Epidermal melanocyte (primary cell): ENCODE data around the gene GNA15.
"Not testable (repeated sequence)": the region's sequence is repeated elsewhere in the genome, so short reads cannot be mapped to it uniquely, and the experiment has no call there.

Source experiments
- DNase-seq: peaks from one replicate; pipeline ENCODE4 v3.0.0; 2011; ENCODE audit warnings: low spot score; ENCODE audit not compliant: insufficient read length

Gene GNA15

DNA sequence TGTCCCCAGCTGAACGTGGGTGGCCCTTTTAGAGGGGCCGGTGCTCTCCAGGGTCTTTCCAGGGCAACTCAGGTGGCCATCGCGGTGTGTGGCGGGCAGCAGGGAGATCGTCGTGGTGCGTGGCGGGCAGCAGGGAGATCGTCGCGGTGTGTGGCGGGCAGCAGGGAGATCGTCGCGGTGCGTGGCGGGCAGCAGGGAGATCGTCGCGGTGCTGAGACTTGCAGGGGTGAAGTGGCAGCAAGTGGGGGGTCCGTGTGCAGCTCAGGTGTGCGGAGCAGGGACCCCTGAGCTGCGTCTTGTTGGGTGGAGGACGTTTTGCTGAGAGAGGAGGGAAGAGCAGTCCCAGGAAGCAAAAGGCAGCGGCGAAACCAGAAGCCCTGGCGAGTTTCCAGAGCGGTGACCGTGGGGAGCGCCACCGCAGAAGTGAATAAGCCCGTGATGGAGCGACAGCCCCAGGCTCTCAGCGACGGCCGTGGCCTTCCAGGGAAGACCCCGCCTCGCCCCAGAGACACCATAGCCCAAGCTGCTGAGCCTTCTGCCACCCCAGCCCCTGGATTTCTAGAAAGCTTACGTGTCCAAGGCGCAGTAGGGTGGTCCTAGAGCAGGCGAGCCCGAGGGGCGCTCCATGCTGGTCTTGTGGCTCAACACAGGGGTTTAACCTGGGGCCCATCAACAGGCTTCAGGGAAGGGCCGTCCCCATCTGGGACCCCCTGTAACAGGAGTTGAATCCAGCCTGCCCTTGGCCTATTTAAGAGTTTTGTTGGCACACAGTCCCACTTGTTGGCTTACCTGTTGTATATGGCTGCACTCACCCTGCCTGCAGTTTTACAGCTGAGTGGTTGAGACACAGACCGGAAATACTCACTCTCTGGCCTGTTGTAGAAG is 55.3 kb downstream of the GNA15 start:
- no peak for DNase-seq

DNA sequence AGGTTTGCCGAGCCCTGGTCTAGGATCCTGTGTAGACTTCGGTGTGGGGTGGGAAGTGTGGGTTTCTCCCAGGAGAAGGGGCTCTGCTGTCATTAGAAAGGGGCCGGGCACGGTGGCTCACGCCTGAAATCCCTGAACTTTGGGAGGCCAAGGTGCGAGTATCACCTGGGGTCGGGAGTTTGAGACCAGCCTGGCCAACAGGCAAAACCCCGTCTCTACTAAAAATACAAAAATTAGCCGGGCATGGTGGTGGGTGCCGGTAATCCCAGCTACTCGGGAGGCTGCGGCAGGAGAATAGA is 55.9 kb downstream of the GNA15 start:
- not testable (repeated sequence) for DNase-seq

DNA sequence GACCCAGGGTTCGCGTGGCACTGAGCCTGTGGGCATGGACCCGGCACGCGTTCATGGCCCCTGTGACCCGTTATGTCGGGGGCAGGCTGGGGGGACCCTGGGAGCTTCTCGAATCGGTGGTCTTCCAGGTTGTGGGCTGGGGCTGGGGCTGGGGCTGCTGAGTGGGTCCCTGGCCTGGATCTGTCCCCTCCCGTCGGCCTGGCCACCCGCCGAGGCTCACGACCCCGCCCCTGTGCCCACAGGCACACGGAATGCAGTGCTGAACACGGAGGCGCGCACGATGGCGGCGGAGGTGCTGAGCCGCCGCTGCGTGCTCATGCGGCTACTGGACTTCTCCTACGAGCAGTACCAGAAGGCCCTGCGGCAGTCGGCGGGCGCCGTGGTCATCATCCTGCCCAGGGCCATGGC is 56.4 kb downstream of the GNA15 start:
- DNase-seq, result no peak

DNA sequence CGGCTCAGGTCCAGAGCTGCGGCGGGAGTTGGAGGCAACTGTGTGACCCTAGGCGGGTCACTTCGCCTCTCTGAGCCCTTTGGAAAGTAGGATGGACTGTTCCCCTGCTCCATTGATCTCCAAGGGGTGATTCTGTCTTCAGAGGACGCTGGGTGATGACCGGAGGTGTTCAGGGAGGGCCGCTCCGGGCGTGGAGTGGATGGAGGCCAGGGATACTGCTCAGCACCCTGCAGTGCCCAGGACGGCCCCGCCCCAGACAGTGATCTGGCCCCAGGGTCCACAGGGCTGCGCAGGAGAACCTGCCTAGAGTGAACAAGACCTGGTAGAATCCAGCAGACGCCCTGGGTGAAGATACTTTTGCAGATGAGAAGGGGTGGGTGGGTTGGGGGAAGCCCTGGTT is 56.9 kb downstream of the GNA15 start:
- no peak for DNase-seq

DNA sequence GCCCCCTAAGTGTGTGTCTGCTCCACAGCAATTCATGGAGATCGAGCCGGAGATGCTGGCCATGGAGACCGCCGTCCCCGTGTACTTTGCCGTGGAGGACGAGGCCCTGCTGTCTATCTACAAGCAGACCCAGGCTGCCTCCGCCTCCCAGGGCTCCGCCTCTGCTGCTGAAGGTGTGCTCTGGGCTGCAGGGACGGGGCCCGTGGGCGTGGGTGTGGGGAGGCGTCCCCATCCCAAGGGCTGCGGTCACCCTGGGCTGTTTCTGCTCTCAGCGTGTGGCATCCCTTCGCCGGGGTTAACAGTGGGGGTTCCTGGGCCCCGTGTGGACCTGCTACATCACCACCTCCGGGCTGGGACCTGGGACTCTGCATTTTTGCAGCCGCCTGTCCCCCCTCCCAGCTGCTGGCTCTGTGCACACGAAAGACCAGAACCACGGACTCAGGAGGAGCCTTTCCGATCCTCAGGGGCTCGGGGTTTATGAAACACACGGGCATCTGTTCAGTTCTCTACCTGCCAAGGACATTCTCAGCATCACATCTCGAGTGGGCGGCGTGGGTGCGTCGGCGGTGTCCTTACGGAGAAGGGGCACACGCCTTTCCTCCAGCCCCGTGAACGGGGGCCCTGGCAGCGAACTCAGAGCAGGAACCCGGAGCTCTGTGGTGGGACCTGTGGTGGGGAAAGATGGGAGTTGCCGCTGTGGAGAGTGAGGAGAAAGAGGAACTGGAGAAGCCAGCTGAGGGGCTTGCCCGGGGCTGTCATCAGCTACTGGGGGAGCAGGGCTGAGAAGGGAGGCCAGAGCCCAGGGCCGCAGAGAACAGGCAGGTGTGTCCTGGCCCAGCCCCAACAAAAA is 57.6 kb downstream of the GNA15 start:
- no peak for DNase-seq

DNA sequence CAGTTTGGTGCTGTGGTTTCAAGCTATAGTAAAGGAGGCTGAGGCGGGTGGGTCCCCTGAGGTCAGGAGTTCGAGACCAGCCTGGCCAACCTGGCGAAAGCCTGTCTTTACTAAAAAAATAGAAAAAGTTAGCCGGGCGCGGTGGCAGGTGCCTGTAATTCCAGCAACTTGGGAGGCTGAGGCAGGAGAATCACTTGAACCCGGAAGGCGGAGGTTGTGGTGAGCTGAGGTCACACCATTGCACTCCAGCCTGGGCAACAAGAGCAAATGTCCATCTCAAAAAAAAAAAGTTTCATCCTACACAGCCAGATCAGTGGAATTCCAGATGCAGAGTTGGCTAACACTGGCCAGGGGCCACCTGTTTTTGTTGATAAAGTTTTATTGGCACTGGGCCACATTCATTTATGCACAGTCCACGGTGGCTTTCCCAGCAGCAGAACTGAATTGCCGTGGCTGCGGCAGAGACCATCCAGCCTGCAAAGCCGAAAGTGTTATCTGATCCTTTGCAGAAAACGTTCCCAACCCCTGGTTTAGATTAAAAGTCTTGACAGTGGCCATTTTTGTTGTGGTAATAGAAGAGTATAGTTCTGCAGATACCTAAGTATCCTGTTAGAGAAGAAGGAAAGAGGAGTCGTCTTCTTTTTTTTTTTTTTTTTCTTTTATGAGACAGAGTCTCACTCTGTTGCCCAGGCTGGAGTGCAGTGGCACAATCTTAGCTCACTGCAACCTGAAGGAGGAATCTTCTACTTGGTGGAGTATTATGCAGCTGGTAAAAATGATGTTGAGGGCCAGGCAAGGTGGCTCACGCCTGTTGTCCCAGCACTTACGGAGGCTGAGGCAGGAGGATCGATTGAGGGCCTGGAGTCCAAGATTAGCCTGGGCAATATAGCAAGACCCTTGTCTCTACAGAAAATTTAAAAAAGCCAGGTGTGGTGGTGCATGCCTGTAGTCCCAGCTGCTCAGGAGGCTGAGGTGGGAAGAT is 58.6 kb downstream of the GNA15 start:
- DNase-seq, result no peak

DNA sequence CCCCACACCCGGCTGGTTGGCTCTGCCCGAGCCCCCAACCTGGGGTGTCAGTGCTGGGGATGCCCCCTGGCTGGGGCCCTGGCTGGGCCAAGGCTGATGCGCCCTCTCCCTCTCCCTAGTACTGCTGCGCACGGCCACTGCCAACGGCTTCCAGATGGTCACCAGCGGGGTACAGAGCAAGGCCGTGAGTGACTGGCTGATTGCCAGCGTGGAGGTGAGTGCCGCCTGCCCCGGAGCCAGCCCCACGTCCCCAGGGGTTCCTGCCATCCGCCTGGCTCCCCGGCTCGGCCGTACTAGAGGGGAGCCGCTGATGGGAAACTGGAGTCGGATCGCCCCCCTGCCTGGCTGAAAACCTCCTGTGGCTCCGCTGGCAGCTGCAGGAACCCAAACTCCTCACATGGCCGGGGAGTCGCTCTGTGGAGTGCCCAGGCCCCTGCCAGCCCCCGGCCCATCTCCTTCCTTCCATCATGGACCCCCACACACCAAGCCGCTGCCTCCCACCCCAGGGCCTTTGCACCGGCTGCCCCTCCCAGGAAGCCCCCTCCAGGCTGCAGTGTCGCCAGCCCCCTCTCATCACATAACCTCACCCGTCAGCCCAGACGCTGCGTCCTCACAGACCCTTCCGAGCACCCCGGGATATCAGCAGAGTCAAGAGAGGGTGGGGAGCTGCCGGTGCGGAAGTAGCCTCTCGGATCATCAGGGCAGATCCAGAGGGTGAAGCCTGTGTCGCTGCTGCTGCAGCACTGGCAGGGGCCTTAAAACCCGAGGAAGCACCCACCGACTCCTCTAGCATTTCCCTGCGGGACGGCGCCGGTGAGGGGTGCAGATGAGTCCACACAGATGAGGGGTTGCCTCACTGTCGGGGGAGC is 60.5 kb downstream of the GNA15 start:
- DNase-seq, result no peak

DNA sequence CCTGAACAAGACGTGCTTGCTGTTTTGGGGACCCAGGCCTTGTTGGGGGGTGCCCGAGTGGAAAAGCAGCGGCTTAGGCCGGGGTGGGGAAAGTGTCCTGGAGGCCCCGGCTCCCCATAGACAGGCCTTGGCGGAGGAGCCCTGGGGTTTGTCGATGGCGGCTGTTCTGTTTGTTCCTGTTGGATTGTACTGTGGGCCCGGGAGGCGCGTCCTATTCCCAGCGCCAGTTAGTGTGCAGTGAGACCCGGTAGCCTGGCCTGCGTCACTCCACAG is 61.0 kb downstream of the GNA15 start:
- DNase-seq, result no peak

DNA sequence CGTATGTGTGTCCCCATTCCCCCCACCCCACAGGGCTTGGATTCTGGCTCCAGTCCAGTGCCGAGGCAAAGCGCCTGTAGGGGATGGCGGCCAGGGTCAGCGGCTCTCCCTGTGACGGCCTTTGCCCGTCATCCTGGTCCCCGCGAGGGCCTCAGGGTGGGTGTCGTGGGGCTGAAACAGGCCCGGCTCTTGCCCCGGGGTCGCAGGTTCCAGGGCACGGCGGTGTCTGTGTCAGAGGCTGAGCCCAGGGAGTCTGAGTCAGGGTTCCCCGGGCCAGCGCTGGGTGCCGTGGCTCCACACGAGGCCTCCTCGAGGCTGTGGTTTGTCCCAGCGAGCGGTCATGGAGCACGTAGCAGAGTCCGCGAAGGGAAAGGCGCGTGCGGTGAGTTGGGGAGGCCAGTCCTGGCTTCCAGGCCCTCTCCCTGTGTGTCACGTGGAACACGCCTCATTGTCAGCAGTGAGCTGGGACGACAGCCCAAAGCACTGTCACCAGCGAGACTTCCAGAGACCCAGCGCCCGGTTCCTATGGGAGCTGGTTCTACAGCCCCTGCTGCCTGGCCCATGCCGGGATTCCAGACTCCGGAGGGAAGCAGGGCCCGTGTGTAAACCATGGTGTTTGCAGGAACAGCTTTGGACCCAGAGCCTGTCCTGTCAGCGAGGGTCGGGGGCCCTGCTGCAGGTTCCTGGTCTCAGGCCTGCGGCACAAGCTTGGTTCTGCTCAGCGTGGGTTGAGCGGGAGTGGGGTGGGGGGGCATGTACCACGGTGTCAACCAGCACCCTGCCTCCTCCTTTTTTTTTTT is 63.3 kb downstream of the GNA15 start:
- no peak for DNase-seq

DNA sequence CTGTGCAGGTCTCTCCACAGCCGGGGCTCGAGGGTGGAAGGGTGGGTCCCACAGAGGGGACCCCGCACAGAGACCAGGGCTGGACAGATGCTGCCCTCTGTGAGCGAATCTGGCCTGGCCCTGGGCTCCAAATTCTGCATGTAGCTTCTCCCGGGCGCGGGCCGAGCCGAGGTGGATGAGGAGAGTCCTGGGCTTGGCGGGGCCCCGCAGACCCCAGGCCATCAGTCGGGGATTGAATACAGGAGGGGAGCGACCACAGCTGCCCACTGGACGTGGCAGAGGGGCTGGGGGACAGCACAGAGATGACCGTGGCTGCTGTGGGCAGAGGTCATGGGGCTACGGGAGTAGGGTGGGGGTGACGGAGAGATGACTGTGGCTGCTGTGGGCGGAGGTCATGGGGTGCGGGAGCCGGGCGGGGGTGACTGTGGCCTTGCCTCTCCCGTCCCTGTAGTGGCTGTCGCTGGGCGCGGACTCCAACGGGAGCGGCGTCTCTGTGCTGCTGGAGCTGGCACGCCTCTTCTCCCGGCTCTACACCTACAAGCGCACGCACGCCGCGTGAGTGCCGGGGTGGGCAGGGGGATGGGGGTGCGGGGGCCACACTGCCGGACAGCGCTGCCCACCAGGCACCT is 65.4 kb downstream of the GNA15 start:
- no peak for DNase-seq

DNA sequence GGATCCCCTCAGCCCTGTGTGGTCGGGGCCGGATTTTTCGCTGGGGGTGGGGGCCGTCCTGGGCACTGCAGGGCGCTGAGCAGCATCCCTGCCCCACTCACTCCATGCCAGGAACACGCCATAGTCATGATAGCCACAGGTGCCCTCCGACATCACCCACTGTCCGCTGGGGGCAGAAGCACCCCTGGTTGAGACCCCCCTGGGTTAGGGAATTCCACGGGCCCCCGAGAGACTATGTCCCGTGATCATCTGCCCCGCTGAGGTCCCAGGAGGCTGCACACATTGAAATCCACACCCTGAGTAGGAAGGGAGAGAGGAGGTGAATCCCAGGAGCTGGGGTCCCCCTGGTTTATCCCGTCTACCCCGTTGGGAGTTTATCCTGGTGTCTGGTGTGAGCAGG is 66.1 kb downstream of the GNA15 start:
- DNase-seq, result no peak

DNA sequence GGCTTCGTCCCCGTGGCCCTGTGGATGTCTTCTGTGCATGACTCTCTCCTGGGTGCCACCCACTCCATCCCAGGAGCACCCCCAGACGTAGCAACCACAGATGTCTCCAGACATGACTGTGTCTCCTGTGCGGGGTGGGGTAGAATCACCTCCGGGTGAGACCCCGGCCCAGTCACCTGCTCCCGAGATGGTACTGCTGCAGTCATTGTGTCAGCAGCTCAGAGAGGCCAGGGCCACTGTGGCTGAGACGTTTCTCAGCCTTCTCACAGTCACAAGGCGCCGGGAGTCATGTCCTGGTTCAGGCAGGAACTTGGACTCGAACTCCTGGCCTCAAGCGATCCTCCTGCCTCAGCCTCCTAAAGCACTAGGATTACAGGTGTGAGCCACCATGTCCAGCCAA is 66.5 kb downstream of the GNA15 start:
- no peak for DNase-seq

DNA sequence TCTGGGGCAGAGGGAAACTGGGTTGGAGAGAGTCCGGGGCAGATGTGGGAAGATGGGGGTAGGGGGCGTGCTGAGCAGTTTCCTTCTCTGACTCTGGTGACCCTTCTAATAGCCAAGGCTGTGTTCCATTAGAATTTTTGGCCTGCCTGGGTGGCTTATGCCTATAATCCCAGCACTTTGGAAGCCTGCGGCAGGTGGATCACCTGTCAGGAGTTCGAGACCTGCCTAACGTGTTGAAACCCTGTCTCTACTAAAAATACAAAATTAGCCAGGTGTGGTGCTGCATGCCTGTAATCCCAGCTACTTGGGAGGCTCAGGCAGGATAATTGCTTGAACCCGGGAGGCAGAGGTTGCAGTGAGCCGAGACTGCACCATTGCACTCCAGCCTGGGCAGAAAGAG is 67.1 kb downstream of the GNA15 start:
- DNase-seq, result not testable (repeated sequence)

DNA sequence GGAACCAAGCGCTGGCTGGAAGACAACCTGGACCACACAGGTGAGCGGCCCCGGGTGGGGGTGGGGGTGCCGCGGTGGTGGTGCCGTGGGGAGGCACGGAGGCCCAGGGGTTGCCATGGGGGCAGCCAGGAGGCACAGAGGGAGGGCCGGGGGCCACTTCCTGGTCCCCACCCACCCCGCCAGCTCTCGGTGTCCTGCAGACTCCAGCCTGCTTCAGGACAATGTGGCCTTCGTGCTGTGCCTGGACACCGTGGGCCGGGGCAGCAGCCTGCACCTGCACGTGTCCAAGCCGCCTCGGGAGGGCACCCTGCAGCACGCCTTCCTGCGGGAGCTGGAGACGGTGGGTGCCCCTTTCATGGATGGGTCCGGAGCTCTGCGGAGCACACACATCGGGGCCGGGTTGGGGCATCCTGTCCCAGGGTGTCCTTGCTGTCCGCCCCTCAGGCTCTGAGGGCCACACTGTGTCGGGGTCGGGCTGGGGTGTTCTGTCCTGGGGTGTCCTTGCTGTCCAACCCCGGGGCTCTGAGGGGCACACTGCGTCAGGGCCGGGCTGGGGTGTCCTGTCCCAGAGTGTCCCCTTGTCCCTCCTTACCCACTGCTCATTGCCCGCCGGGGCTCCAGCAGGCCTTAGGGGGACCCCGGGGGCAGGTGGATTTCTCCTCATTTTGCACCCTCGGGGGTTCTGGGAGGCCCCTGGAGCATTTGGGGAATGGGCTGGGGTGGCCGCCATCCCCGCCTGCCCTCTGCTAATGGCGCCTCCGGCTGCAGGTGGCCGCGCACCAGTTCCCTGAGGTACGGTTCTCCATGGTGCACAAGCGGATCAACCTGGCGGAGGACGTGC is 68.2 kb downstream of the GNA15 start:
- DNase-seq, result no peak

DNA sequence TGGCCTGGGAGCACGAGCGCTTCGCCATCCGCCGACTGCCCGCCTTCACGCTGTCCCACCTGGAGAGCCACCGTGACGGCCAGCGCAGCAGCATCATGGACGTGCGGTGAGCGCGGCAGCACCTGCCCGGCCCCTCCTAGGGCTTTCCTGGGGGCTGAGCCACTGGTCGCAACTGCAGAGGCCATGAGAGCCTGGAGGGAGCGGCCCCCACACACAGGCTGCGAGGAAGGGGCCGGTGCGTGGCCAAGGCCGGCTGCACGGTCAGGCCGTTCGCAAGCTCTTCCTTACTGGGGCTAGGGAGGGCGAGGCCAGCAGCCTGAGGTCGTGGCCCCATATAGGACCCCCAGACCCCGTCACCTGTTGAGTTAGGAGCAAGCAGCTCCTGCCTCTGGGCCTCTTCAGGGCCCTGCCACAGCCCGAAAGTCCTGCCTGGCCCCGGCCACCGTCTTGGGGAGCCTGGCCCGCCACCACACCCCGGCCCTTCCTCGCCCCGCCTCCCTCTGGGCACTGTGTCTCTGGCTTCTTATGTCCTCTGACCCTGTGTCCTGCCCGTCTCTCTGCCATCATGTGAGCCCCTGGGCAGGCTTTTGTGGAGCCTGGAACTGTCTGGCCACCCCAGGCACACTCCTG is 68.9 kb downstream of the GNA15 start:
- no peak for DNase-seq

DNA sequence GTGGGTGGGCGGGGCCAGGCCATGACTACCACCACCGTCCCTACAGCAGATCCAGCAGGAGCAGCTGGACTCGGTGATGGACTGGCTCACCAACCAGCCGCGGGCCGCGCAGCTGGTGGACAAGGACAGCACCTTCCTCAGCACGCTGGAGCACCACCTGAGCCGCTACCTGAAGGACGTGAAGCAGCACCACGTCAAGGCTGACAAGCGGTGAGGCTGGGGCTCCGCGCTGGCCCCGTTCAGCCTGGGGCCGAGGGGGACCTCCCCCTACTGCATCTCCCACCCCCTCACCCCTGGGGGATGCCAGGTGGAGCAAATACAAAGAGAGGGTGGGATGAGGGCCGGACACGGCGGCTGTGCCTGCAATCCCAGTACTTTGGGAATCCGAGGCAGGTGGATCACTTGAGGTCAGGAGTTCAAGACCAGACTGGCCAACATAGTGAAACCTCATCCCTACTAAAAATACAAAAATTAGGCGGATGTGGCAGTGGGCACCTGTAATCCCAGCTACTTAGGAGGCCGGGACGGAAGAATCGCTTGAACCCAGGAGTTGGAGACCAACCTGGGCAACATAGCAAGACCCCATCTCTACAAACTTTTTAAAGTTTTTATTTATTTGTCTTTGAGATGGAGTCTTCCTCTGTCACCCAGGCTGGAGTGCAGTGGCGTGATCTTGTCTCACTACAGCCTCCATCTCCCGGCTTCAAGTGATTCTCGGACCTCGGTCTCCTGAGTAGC is 70.6 kb downstream of the GNA15 start:
- DNase-seq, result no peak

DNA sequence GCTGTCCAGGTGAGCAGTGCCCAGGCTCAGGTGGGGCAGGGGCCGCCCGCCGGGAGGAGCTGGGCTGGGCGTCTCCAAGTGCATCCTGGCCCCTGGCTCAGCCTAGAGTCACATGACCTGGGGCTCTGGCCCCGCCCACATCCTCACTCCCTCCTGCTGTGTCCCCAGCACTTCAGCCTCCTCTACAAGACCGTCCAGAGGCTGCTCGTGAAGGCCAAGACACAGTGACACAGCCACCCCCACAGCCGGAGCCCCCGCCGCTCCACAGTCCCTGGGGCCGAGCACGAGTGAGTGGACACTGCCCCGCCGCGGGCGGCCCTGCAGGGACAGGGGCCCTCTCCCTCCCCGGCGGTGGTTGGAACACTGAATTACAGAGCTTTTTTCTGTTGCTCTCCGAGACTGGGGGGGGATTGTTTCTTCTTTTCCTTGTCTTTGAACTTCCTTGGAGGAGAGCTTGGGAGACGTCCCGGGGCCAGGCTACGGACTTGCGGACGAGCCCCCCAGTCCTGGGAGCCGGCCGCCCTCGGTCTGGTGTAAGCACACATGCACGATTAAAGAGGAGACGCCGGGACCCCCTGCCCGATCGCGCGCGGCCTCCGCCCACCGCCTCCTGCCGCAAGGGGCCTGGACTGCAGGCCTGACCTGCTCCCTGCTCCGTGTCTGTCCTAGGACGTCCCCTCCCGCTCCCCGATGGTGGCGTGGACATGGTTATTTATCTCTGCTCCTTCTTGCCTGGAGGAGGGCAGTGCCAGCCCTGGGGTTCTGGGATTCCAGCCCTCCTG is 71.8 kb downstream of the GNA15 start:
- DNase-seq, result no peak
